HEK293T (cell line): ENCODE data around the gene ROR1.

Source experiments
- ARNT ChIP-seq: fragments of 450-650 bp; IDR thresholded peaks from 2 replicates; pipeline ENCODE4 v1.6.1; 2017; ENCODE audit warnings: mild to moderate bottlenecking
- CTBP1 ChIP-seq: fragments of 450-650 bp; IDR thresholded peaks from 2 replicates; pipeline ENCODE4 v1.6.1; 2016; ENCODE audit warnings: borderline replicate concordance
- ELF4 ChIP-seq: fragments of 450-650 bp; IDR thresholded peaks from 2 replicates; pipeline ENCODE4 v1.6.1; 2017; ENCODE audit warnings: antibody characterized with exemption
- FOXA1 ChIP-seq: fragments of 450-650 bp; IDR thresholded peaks from 2 replicates; pipeline ENCODE4 v1.6.1; 2016; ENCODE audit warnings: mild to moderate bottlenecking
- FOXM1 ChIP-seq: fragments of 450-650 bp; IDR thresholded peaks from 2 replicates; pipeline ENCODE4 v1.6.1; 2017; ENCODE audit warnings: mild to moderate bottlenecking, borderline replicate concordance
- HDGF ChIP-seq: fragments of 450-650 bp; IDR thresholded peaks from 2 replicates; pipeline ENCODE4 v1.6.1; 2017; ENCODE audit warnings: antibody characterized with exemption, borderline replicate concordance
- SP1 ChIP-seq: fragments of 450-650 bp; IDR thresholded peaks from 2 replicates; pipeline ENCODE4 v1.6.1; 2017
- SUZ12 ChIP-seq: fragments of 450-650 bp; IDR thresholded peaks from 2 replicates; pipeline ENCODE4 v1.6.1; 2016; ENCODE audit warnings: mild to moderate bottlenecking
- TARDBP ChIP-seq: fragments of 450-650 bp; IDR thresholded peaks from 2 replicates; pipeline ENCODE4 v1.6.1; 2016
- ZNF384 ChIP-seq: fragments of 450-650 bp; IDR thresholded peaks from 2 replicates; pipeline ENCODE4 v1.6.1; 2016

GRCh38 chr1:63906047-63906704 lies 132.4 kb downstream of the ROR1 start:
- TF ChIP-seq HDGF (no peak), FOXA1 (no peak), SP1 (no peak), ARNT (no peak), TARDBP (no peak), SUZ12 (no peak), FOXM1 (no peak), ELF4 (no peak), CTBP1 (no peak), ZNF384 (no peak)
